ENCODE results near the gene CPSF3. TPM values are rescaled to one million over a fixed set of nuclear protein-coding genes. Genes with fewer than 3 reads are reported as not detected.

Gene CPSF3
- total and polyA plus RNA-seq, 5 donors: 13.1 to 19.7 (median 15.1) TPM

- ATAC-seq (no peak), DNase-seq (no peak)
- intact Hi-C loops (cut with DNase I): no loop called here
- 94% methylated on average over 4 of the region's 4 CpGs for WGBS
- no peaks in the 10 kb centered on the region for H3K27me3 ChIP-seq (ENCODE audit: control insufficient read depth, insufficient read depth)
- H3K4me1 ChIP-seq (ENCODE audit: control insufficient read depth, insufficient read depth, low read length): peaks cover 7% of the 10 kb centered on the region
- no peaks in the 10 kb centered on the region for H3K9me3 ChIP-seq (ENCODE audit: control insufficient read depth, low read length)
- H3K27ac ChIP-seq (ENCODE audit: low read length): no peak overlapping the region
- H3K4me3 ChIP-seq (ENCODE audit: low read length): no peak overlapping the region
Observed at GRCh38 chr2:9384521-9384920, 38.9 kb upstream of the CPSF3 start.

GRCh38 chr2:9385841-9386240 lies 37.6 kb upstream of the CPSF3 start:
- Histone ChIP-seq H3K4me1 (ENCODE audit: control insufficient read depth, insufficient read depth, low read length) (peaks cover 4% of the 10 kb centered on the region), H3K9me3 (ENCODE audit: control insufficient read depth, low read length) (no peaks in the 10 kb centered on the region), H3K27me3 (ENCODE audit: control insufficient read depth, insufficient read depth) (no peaks in the 10 kb centered on the region), H3K4me3 (ENCODE audit: low read length) (no peak overlapping the region), H3K27ac (ENCODE audit: low read length) (no peak overlapping the region)
- intact Hi-C loops (cut with DNase I): no loop called here
- no peak for ATAC-seq
- no peak for DNase-seq
- WGBS: 75% methylated on average over 6 of the region's 6 CpGs

GRCh38 chr2:9388199-9388681 lies 35.2 kb upstream of the CPSF3 start:
- no peak overlapping the region for H3K27ac ChIP-seq (ENCODE audit: low read length)
- WGBS: 81% methylated on average over 11 of the region's 11 CpGs
- DNase-seq: peak in 1 of 3 donors; percentile 45
- intact Hi-C loops (cut with DNase I): no loop called here
- H3K4me3 ChIP-seq (ENCODE audit: low read length): no peak overlapping the region
- no peaks in the 10 kb centered on the region for H3K27me3 ChIP-seq (ENCODE audit: control insufficient read depth, insufficient read depth)
- H3K4me1 ChIP-seq (ENCODE audit: control insufficient read depth, insufficient read depth, low read length): peaks cover 9% of the 10 kb centered on the region
- H3K9me3 ChIP-seq (ENCODE audit: control insufficient read depth, low read length): no peaks in the 10 kb centered on the region
- ATAC-seq: no peak

- WGBS: 88% methylated on average over 28 of the region's 28 CpGs
- Histone ChIP-seq H3K27ac (ENCODE audit: low read length) (no peak overlapping the region), H3K27me3 (ENCODE audit: control insufficient read depth, insufficient read depth) (no peaks in the 10 kb centered on the region), H3K4me3 (ENCODE audit: low read length) (no peak overlapping the region), H3K4me1 (ENCODE audit: control insufficient read depth, insufficient read depth, low read length) (peaks cover 9% of the 10 kb centered on the region), H3K9me3 (ENCODE audit: control insufficient read depth, low read length) (no peaks in the 10 kb centered on the region)
- ATAC-seq: no peak
- intact Hi-C loops (cut with DNase I): no loop called here
- DNase-seq: no peak
Observed at GRCh38 chr2:9388950-9389911, 34.2 kb upstream of the CPSF3 start.

- Histone ChIP-seq H3K27me3 (ENCODE audit: control insufficient read depth, insufficient read depth) (no peaks in the 10 kb centered on the region), H3K4me3 (ENCODE audit: low read length) (no peak overlapping the region), H3K4me1 (ENCODE audit: control insufficient read depth, insufficient read depth, low read length) (peaks cover 9% of the 10 kb centered on the region), H3K9me3 (ENCODE audit: control insufficient read depth, low read length) (no peaks in the 10 kb centered on the region), H3K27ac (ENCODE audit: low read length) (no peak overlapping the region)
- ATAC-seq (no peak), DNase-seq (no peak)
- intact Hi-C loops (cut with DNase I): no loop called here
- 91% methylated on average over 7 of the region's 7 CpGs for WGBS
Observed at GRCh38 chr2:9390151-9390850, 33.2 kb upstream of the CPSF3 start.

- H3K4me1 ChIP-seq (ENCODE audit: control insufficient read depth, insufficient read depth, low read length): peaks cover 9% of the 10 kb centered on the region
- no peak overlapping the region for H3K4me3 ChIP-seq (ENCODE audit: low read length)
- no peak for ATAC-seq
- no peaks in the 10 kb centered on the region for H3K27me3 ChIP-seq (ENCODE audit: control insufficient read depth, insufficient read depth)
- WGBS: 90% methylated on average over 19 of the region's 19 CpGs
- intact Hi-C loops (cut with DNase I): no loop called here
- H3K9me3 ChIP-seq (ENCODE audit: control insufficient read depth, low read length): no peaks in the 10 kb centered on the region
- DNase-seq: no peak
- no peak overlapping the region for H3K27ac ChIP-seq (ENCODE audit: low read length)
Observed at GRCh38 chr2:9390991-9391390, 32.5 kb upstream of the CPSF3 start.

GRCh38 chr2:9391961-9392720 lies 31.3 kb upstream of the CPSF3 start:
- WGBS: 77% methylated on average over 13 of the region's 13 CpGs
- no peak overlapping the region for H3K4me3 ChIP-seq (ENCODE audit: low read length)
- H3K4me1 ChIP-seq (ENCODE audit: control insufficient read depth, insufficient read depth, low read length): peaks cover 5% of the 10 kb centered on the region
- DNase-seq: no peak
- H3K27ac ChIP-seq (ENCODE audit: low read length): peak overlapping the region; percentile 68
- intact Hi-C loops (cut with DNase I): no loop called here
- ATAC-seq: no peak
- no peaks in the 10 kb centered on the region for H3K9me3 ChIP-seq (ENCODE audit: control insufficient read depth, low read length)
- H3K27me3 ChIP-seq (ENCODE audit: control insufficient read depth, insufficient read depth): no peaks in the 10 kb centered on the region

- peak; percentile 58 to 81 (median 70) for DNase-seq
- H3K4me3 ChIP-seq (ENCODE audit: low read length): no peak overlapping the region
- H3K4me1 ChIP-seq (ENCODE audit: control insufficient read depth, insufficient read depth, low read length): peaks cover 5% of the 10 kb centered on the region
- intact Hi-C loops (cut with DNase I): no loop called here
- ATAC-seq: peak; percentile 53 to 71
- peak overlapping the region; percentile 68 for H3K27ac ChIP-seq (ENCODE audit: low read length)
- H3K9me3 ChIP-seq (ENCODE audit: control insufficient read depth, low read length): no peaks in the 10 kb centered on the region
- 50% methylated on average over 28 of the region's 28 CpGs for WGBS
- H3K27me3 ChIP-seq (ENCODE audit: control insufficient read depth, insufficient read depth): no peaks in the 10 kb centered on the region
Observed at GRCh38 chr2:9392898-9393765, 30.3 kb upstream of the CPSF3 start.

GRCh38 chr2:9394816-9395215 lies 28.6 kb upstream of the CPSF3 start:
- intact Hi-C loops (cut with DNase I): no loop called here

GRCh38 chr2:9397201-9397600 lies 26.3 kb upstream of the CPSF3 start:
- no peak for ATAC-seq
- no peak for DNase-seq
- Histone ChIP-seq H3K9me3 (ENCODE audit: control insufficient read depth, low read length) (no peaks in the 10 kb centered on the region), H3K27me3 (ENCODE audit: control insufficient read depth, insufficient read depth) (no peaks in the 10 kb centered on the region), H3K4me3 (ENCODE audit: low read length) (no peak overlapping the region), H3K4me1 (ENCODE audit: control insufficient read depth, insufficient read depth, low read length) (peaks cover 5% of the 10 kb centered on the region), H3K27ac (ENCODE audit: low read length) (no peak overlapping the region)
- intact Hi-C loops (cut with DNase I): no loop called here
- 95% methylated on average over 14 of the region's 14 CpGs for WGBS

More at GRCh38 chr2:9394816-9395215, 28.6 kb upstream of the CPSF3 start:
- H3K9me3 ChIP-seq (ENCODE audit: control insufficient read depth, low read length): no peaks in the 10 kb centered on the region
- no peak overlapping the region for H3K27ac ChIP-seq (ENCODE audit: low read length)
- DNase-seq: no peak
- H3K4me3 ChIP-seq (ENCODE audit: low read length): no peak overlapping the region
- H3K27me3 ChIP-seq (ENCODE audit: control insufficient read depth, insufficient read depth): no peaks in the 10 kb centered on the region
- peaks cover 5% of the 10 kb centered on the region for H3K4me1 ChIP-seq (ENCODE audit: control insufficient read depth, insufficient read depth, low read length)
- 90% methylated on average over 15 of the region's 15 CpGs for WGBS
- no peak for ATAC-seq

Data from right cardiac atrium (tissue), 5 donors.